VCaP (cell line): ENCODE results near the gene DEDD2.

Source experiments
- H3K27ac ChIP-seq: fragments of 450-650 bp; 2 replicates; pipeline ENCODE4 v1.5.1; 2017
- CTCF ChIP-seq: fragments of 450-650 bp; conservative IDR thresholded peaks from 2 replicates; pipeline ENCODE4 v1.5.1; 2017; ENCODE audit warnings: mild to moderate bottlenecking, moderate library complexity

DEDD2 gene

GRCh38 chr19:42189133-42189532 is 28.3 kb downstream of the DEDD2 start:
- no peak overlapping the region for H3K27ac ChIP-seq
- TF ChIP-seq CTCF = no peak

GRCh38 chr19:42188665-42189064 is 28.8 kb downstream of the DEDD2 start:
- TF ChIP-seq CTCF = no peak
- no peak overlapping the region for H3K27ac ChIP-seq

GRCh38 chr19:42185277-42185676 is 32.2 kb downstream of the DEDD2 start:
- TF ChIP-seq CTCF = no peak
- no peak overlapping the region for H3K27ac ChIP-seq

- TF ChIP-seq CTCF = peak; percentile 86
- H3K27ac ChIP-seq = no peak overlapping the region
Measured at GRCh38 chr19:42184401-42184861, 33.0 kb downstream of the DEDD2 start.

- no peak overlapping the region for H3K27ac ChIP-seq
- peak; percentile 41 for TF ChIP-seq CTCF
Measured at GRCh38 chr19:42178791-42179674, 38.4 kb downstream of the DEDD2 start.

GRCh38 chr19:42177686-42178019 is 39.8 kb downstream of the DEDD2 start:
- peak overlapping the region; percentile 45; the same call in 1 of the 2 replicates for H3K27ac ChIP-seq
- TF ChIP-seq CTCF = no peak

- TF ChIP-seq CTCF = peak; percentile 72
- peak overlapping the region; percentile 45 for H3K27ac ChIP-seq
Measured at GRCh38 chr19:42176990-42177685, 40.3 kb downstream of the DEDD2 start.
